ENCODE measurements around the gene OR52B2. TPM values are rescaled to one million over a fixed set of nuclear protein-coding genes. Genes with fewer than 3 reads are reported as not detected.

Gene OR52B2
- total and polyA plus RNA-seq, 9 of the 15 experiments (the other 6 are each of a cell fraction or from before 2014, with no cell fraction given) = not detected

GRCh38 chr11:6156628-6157359 lies 13.3 kb downstream of the OR52B2 start:
- H3K27ac ChIP-seq (ENCODE audit: extremely low read depth, low read depth, low read length) = no peak overlapping the region
- no TSS peak for BruUV-seq (replicated peaks)
- no peaks in the 10 kb centered on the region for H3K9me3 ChIP-seq (replicated peaks; ENCODE audit: control insufficient read depth, insufficient read depth, low read depth, low read length)
- no peak overlapping the region for H3K4me3 ChIP-seq
- no peak overlapping the region for H2AFZ ChIP-seq (ENCODE audit: low read depth, low read length)
- no peaks in the 10 kb centered on the region for H3K4me1 ChIP-seq (replicated peaks in 1 of 2; ENCODE audit: control insufficient read depth in 2 of 2, insufficient read depth in 2 of 2, low read length in 2 of 2)
- H3K9ac ChIP-seq (ENCODE audit: insufficient read depth in 1 of 2, low read depth in 2 of 2, low read length in 2 of 2) = no peak overlapping the region
- intact Hi-C loops (cut with micrococcal nuclease) = no loop called here
- ChIA-PET CTCF (ENCODE audit: low intra/inter-chr PET ratio) (no interaction called here), POLR2A (interaction anchor here (0.9 to 1.2 kb wide), 2 partner anchors 15 to 180 kb away, joined by 3 read pairs; no protein-coding TSS in a partner anchor)
- peaks cover 0 to 4% of the 10 kb centered on the region in 2 experiments; a peak in 1 of 5 replicates for H3K27me3 ChIP-seq (ENCODE audit: control insufficient read depth in 2 of 2, insufficient read depth in 2 of 2, low read length in 2 of 2)
- no peaks in the 10 kb centered on the region for H3K36me3 ChIP-seq (ENCODE audit: control insufficient read depth, insufficient read depth, low read length)
- in situ Hi-C loops (cut with MboI) = no loop called here
- FAIRE-seq (no peak), ATAC-seq (peak; percentile 48; the same call in 2 of the 3 replicates), DNase-seq (ENCODE audit: extremely low read depth in 1 of 4, low spot score in 3 of 4) (no peak)
- no peaks in the 10 kb centered on the region for H3K9me1 ChIP-seq (ENCODE audit: control insufficient read depth, insufficient read depth, low read length)
- no peaks in the 10 kb centered on the region for H3K79me2 ChIP-seq (ENCODE audit: control insufficient read depth, insufficient read depth, low read length)
- TF ChIP-seq CBFA2T3 (IDR thresholded peaks at IDR 0.05) (0 out of 2 replicates have a peak, but pooled peaks have one; percentile 4), ATF1 (CRISPR knock-in tag; IDR thresholded peaks at IDR 0.05) (no peak), ATF1 (tag; IDR thresholded peaks at IDR 0.05) (no peak), RCOR1 (IDR thresholded peaks at IDR 0.05; ENCODE audit: borderline replicate concordance in 1 of 2, low read depth in 2 of 2, low read length in 2 of 2) (peak in 1 of 2 experiments; percentile 57; a peak in 1 of 4 replicates), HNRNPK (IDR thresholded peaks at IDR 0.05; ENCODE audit: low read depth, low read length, poor library complexity, severe bottlenecking) (no peak), MTA3 (IDR thresholded peaks at IDR 0.05; ENCODE audit: borderline replicate concordance) (no peak), ARHGAP35 (IDR thresholded peaks at IDR 0.05; ENCODE audit: partially characterized antibody) (no peak), RAD51 (IDR thresholded peaks at IDR 0.05; ENCODE audit: borderline replicate concordance, low read depth) (peak; percentile 70; the same call in 1 of the 2 replicates), NFE2 (IDR thresholded peaks at IDR 0.05; ENCODE audit: low read depth) (0 out of 2 replicates have a peak, but pooled peaks have one; percentile 8), KDM1A (IDR thresholded peaks at IDR 0.05) (peak; percentile 73 to 76; a peak in 3 of 4 replicates)
- TF ChIP-seq, protein P1, sequence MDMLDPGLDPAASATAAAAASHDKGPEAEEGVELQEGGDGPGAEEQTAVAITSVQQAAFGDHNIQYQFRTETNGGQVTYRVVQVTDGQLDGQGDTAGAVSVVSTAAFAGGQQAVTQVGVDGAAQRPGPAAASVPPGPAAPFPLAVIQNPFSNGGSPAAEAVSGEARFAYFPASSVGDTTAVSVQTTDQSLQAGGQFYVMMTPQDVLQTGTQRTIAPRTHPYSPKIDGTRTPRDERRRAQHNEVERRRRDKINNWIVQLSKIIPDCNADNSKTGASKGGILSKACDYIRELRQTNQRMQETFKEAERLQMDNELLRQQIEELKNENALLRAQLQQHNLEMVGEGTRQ (CRISPR knock-in tag; IDR thresholded peaks at IDR 0.05) = peak; percentile 79
- TF ChIP-seq, protein P2, sequence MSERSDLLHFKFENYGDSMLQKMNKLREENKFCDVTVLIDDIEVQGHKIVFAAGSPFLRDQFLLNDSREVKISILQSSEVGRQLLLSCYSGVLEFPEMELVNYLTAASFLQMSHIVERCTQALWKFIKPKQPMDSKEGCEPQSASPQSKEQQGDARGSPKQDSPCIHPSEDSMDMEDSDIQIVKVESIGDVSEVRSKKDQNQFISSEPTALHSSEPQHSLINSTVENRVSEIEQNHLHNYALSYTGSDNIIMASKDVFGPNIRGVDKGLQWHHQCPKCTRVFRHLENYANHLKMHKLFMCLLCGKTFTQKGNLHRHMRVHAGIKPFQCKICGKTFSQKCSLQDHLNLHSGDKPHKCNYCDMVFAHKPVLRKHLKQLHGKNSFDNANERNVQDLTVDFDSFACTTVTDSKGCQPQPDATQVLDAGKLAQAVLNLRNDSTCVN (CRISPR knock-in tag; IDR thresholded peaks at IDR 0.05) = no peak
- TF ChIP-seq, protein P3, sequence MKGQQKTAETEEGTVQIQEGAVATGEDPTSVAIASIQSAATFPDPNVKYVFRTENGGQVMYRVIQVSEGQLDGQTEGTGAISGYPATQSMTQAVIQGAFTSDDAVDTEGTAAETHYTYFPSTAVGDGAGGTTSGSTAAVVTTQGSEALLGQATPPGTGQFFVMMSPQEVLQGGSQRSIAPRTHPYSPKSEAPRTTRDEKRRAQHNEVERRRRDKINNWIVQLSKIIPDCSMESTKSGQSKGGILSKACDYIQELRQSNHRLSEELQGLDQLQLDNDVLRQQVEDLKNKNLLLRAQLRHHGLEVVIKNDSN (CRISPR knock-in tag; IDR thresholded peaks at IDR 0.05) = peak; percentile 69
- no peak overlapping the region for H3K4me2 ChIP-seq (ENCODE audit: insufficient read depth, low read length)
- WGBS (ENCODE audit: insufficient coverage, low coverage, missing lambda C conversion rate) = 6% methylated on average over 7 of the region's 7 CpGs
- H4K20me1 ChIP-seq (replicated peaks; ENCODE audit: control insufficient read depth, insufficient read depth, low read length) = no peaks in the 10 kb centered on the region

All from K562 (cell line).